ENCODE results near the gene RNF145. TPM values are rescaled to one million over a fixed set of nuclear protein-coding genes. Genes with fewer than 3 reads are reported as not detected.
A peak's percentile ranks its signal among the peaks of the same experiment; 100 is the strongest.

The RNF145 gene
- total and polyA plus RNA-seq, 12 donors: 9.4 to 37.4 (median 22.2) TPM

DNA sequence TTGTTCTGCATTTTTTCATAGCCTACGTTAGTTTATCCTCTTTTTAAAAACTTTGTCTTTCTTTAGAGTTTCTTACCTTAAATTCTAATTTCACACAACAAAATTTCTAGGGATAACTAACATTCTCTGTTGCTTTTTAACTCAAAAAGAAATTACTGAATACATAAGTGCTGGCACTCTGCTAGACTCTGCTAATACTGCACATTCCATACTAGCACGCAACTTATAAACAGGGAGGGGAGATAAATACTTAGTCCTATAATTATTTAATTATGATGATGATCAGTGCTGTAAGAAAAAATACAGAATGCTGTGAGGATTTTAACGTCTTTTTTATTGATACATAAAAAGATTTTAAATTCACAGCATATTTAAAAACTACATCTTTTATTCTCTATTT, 25.1 kb downstream of the RNF145 start:
- H3K9me3 ChIP-seq: no peaks in the 10 kb centered on the region
- TF ChIP-seq, protein P1, sequence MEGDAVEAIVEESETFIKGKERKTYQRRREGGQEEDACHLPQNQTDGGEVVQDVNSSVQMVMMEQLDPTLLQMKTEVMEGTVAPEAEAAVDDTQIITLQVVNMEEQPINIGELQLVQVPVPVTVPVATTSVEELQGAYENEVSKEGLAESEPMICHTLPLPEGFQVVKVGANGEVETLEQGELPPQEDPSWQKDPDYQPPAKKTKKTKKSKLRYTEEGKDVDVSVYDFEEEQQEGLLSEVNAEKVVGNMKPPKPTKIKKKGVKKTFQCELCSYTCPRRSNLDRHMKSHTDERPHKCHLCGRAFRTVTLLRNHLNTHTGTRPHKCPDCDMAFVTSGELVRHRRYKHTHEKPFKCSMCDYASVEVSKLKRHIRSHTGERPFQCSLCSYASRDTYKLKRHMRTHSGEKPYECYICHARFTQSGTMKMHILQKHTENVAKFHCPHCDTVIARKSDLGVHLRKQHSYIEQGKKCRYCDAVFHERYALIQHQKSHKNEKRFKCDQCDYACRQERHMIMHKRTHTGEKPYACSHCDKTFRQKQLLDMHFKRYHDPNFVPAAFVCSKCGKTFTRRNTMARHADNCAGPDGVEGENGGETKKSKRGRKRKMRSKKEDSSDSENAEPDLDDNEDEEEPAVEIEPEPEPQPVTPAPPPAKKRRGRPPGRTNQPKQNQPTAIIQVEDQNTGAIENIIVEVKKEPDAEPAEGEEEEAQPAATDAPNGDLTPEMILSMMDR (IDR thresholded peaks at IDR 0.05): no peak
- intact Hi-C loops (cut with DNase I): no loop called here
- peaks cover 0 to 57% (median 0%) of the 10 kb centered on the region in 9 donors for H3K36me3 ChIP-seq
- H3K4me1 ChIP-seq: peaks cover 2 to 78% (median 61%) of the 10 kb centered on the region in 9 donors
- H3K4me3 ChIP-seq: no peak overlapping the region
- ATAC-seq (no peak), DNase-seq (no peak)
- 78 to 82% methylated on average over 3 of the region's 3 CpGs for WGBS, 2 donors
- H3K27ac ChIP-seq: peak overlapping the region in 4 of 10 donors; percentile 37 to 88 (median 58)
- H3K27me3 ChIP-seq: no peaks in the 10 kb centered on the region

DNA sequence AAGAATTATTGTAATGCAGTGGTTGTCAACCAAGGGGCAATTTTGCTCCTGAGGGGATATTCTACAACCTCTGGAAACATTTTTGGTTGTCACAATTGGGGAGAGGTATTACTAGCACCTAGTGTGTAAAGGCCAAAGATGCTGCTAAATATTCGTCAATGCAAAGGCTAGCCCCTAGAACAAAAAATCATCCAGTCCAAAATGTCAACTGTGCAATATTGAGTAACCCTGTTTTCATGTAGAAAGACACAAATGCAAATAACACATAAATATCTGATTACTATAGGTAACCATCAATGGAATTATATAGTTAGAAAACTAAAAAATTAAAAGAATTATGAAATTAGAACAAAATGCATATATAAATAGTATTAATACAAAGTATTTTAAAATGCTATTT, 26.1 kb downstream of the RNF145 start:
- peaks cover 3 to 86% (median 70%) of the 10 kb centered on the region in 9 donors for H3K4me1 ChIP-seq
- TF ChIP-seq, protein P1 (IDR thresholded peaks at IDR 0.05): no peak
- H3K36me3 ChIP-seq: peaks cover 0 to 48% (median 0%) of the 10 kb centered on the region in 9 donors
- H3K27ac ChIP-seq: peak overlapping the region in 6 of 10 donors; percentile 14 to 88 (median 58)
- intact Hi-C loops (cut with DNase I): no loop called here
- H3K27me3 ChIP-seq: no peaks in the 10 kb centered on the region
- 0 to 88% methylated on average over 1 of the region's 1 CpG for WGBS, 2 donors
- no peak overlapping the region for H3K4me3 ChIP-seq
- DNase-seq (no peak), ATAC-seq (no peak)
- H3K9me3 ChIP-seq: no peaks in the 10 kb centered on the region

DNA sequence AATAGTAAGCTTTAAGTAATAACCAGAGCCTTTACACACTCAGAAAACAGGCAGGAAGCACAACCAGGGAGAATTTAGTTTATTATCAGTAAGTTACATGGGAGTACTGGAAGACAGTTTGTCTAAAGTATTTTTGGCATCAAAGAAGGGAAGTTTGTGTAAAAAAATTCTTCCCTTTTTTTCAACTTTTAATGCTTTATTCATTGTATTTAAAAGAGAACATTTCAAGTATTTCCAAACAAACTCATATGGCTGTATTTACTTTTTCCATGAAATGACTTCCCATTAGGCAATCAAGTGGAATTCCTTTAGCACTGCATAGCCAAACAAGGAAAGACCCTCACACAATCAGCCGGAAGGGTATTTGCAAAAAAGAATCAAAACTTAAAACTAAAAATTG, 26.7 kb downstream of the RNF145 start:
- Histone ChIP-seq H3K27me3 (no peaks in the 10 kb centered on the region), H3K27ac (peak overlapping the region in 6 of 10 donors; percentile 14 to 88 (median 58)), H3K4me1 (peaks cover 3 to 92% (median 70%) of the 10 kb centered on the region in 9 donors), H3K4me3 (no peak overlapping the region), H3K36me3 (peaks cover 0 to 46% (median 0%) of the 10 kb centered on the region in 9 donors), H3K9me3 (no peaks in the 10 kb centered on the region)
- DNase-seq (no peak), ATAC-seq (peak in 4 of 8 donors; percentile 38 to 53 (median 48))
- TF ChIP-seq, protein P1 (IDR thresholded peaks at IDR 0.05): no peak
- intact Hi-C loops (cut with DNase I): no loop called here
- 62 to 66% methylated on average over 1 of the region's 1 CpG for WGBS, 2 donors

DNA sequence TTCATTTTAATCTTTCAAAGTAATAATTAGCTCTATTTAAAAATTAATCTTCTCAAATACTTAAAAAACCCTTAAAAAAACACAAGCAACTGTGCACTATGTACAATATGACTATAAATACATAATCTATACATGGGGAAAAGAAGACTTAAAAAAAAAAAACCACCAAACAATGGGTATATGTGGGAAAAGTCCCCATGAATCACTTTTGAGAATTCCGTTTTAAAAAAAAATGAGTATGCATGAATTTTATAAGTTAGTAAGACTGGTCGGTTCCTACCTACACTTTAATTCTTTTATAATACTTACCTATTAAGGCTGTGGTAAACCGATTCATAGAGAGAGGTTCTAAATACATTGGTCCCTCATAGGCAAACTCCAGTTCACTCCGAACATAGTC, 27.7 kb downstream of the RNF145 start:
- TF ChIP-seq, protein P1 (IDR thresholded peaks at IDR 0.05): no peak
- no peaks in the 10 kb centered on the region for H3K27me3 ChIP-seq
- peaks cover 3 to 97% (median 71%) of the 10 kb centered on the region in 9 donors for H3K4me1 ChIP-seq
- intact Hi-C loops (cut with DNase I): no loop called here
- H3K9me3 ChIP-seq: no peaks in the 10 kb centered on the region
- peak overlapping the region in 6 of 10 donors; percentile 14 to 88 (median 58) for H3K27ac ChIP-seq
- ATAC-seq (no peak), DNase-seq (no peak)
- peaks cover 0 to 46% (median 0%) of the 10 kb centered on the region in 9 donors for H3K36me3 ChIP-seq
- H3K4me3 ChIP-seq: no peak overlapping the region
- 89% methylated on average over 4 of the region's 4 CpGs for WGBS, 2 donors

All from heart right ventricle (tissue), 16 donors.